ENCODE data around the gene MTARC2.

MTARC2 gene

GRCh38 chr1:220833436-220833835 lies 85.3 kb downstream of the MTARC2 start:
- H3K27ac ChIP-seq = no peak overlapping the region
- no peak for TF ChIP-seq CTCF (conservative IDR thresholded peaks at IDR 0.05)
- no peak for TF ChIP-seq ZFX (IDR thresholded peaks at IDR 0.05)

Data from C4-2B (cell line).